OCI-LY3 (cell line): Measurements from ENCODE around the gene BBS2.

ENCODE experiments used
- H2AFZ ChIP-seq: fragments of 200-600, 300-600 bp; shearing (Covaris generic); 2 replicates; pipeline ENCODE4 v1.6.0; 2014; ENCODE audit warnings: antibody characterized with exemption, low read depth, low read length
- H3K27ac ChIP-seq: fragments of 200-600, 300-600 bp; sonication (generic); 2 replicates; pipeline ENCODE4 v1.5.1; 2014; ENCODE audit warnings: mild to moderate bottlenecking, low read length, moderate library complexity, mixed read lengths
- H3K27me3 ChIP-seq: fragments of 200-600, 300-600 bp; sonication (generic); 2 replicates; pipeline ENCODE4 v1.6.1; 2014; ENCODE audit warnings: low read depth, low read length, mixed read lengths
- H3K36me3 ChIP-seq: fragments of 200-600, 300-600 bp; sonication (generic); replicated peaks from 2 replicates; pipeline ENCODE3; 2014; ENCODE audit warnings: low read depth, low read length, mixed read lengths
- H3K4me1 ChIP-seq: fragments of 300-600, 200-600 bp; sonication (generic); 2 replicates; pipeline ENCODE4 v1.6.1; 2014; ENCODE audit warnings: low read length, mixed read lengths
- H3K4me2 ChIP-seq: fragments of 200-600, 300-600 bp; sonication (generic); 2 replicates; pipeline ENCODE4 v1.6.1; 2014; ENCODE audit warnings: low read length, mixed read lengths
- H3K4me3 ChIP-seq: fragments of 300-600, 200-600 bp; sonication (generic); 2 replicates; pipeline ENCODE4 v1.5.1; 2014; ENCODE audit warnings: antibody characterized with exemption, mild to moderate bottlenecking, low read length, moderate library complexity
- H3K79me2 ChIP-seq: fragments of 300-600, 200-600 bp; shearing (Covaris generic); 2 replicates; pipeline ENCODE4 v1.6.1; 2014; ENCODE audit warnings: mild to moderate bottlenecking, low read length, mixed read lengths
- H3K9ac ChIP-seq: fragments of 300-600, 200-600 bp; shearing (Covaris generic); 2 replicates; pipeline ENCODE4 v1.6.0; 2014; ENCODE audit warnings: mild to moderate bottlenecking, low read length, moderate library complexity
- H3K9me3 ChIP-seq: fragments of 200-600, 300-600 bp; shearing (Covaris generic); 2 replicates; pipeline ENCODE4 v1.6.1; 2014; ENCODE audit warnings: low read length, mixed read lengths; ENCODE audit not compliant: insufficient read depth
- H4K20me1 ChIP-seq: fragments of 200-600, 300-600 bp; sonication (generic); 2 replicates; pipeline ENCODE4 v1.6.1; 2016; ENCODE audit warnings: low read length, mixed read lengths; ENCODE audit not compliant: insufficient read depth
- CTCF ChIP-seq: fragments of 200-600, 300-600 bp; sonication (generic); IDR thresholded peaks from 2 replicates; pipeline ENCODE4 v1.5.1; 2014; ENCODE audit warnings: antibody characterized with exemption, low read length, low read depth
- EZH2phosphoT487 ChIP-seq: fragments of 200-600 bp; shearing (Covaris generic); IDR thresholded peaks from 2 replicates; pipeline ENCODE4 v1.6.1; 2018; ENCODE audit warnings: antibody characterized with exemption, mixed run types, low read depth

BBS2 gene

DNA sequence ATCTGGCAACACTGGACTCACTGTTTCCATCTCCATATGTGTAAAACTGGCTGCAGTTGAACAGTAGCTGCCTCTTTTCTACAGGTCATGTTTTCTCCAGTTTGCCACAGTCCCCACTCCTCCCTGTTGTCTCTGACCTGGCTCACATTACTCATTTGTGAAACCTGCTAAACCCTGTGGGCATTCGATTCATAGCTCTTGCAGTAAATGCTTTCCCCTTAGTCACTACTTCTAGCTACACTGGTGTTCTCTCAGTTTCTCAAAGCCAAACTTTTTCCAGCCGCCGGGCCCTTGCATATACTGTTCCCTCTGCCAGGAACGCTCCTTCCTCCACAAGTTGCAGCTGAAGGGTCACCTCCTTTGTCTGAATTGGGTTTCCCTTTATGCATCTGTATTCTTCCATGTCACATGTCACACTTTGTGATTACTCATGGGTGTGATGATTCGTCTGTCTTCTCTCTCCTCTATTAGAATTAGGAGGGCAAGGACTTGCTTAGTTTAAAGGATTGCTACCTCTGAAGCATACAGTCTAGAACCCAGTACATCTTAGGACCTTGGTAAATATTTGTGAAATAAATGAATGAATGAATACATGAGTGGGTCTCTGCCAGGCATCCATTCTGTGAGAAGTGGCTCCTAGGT is 30.0 kb upstream of the BBS2 start:
- peaks cover 7% of the 10 kb centered on the region for H3K4me1 ChIP-seq
- H3K27ac ChIP-seq, result no peak overlapping the region
- no peak overlapping the region for H3K4me2 ChIP-seq
- peaks cover 15% of the 10 kb centered on the region for H3K27me3 ChIP-seq
- H3K79me2 ChIP-seq, result no peaks in the 10 kb centered on the region
- H3K9me3 ChIP-seq, result no peaks in the 10 kb centered on the region
- no peak overlapping the region for H3K4me3 ChIP-seq
- no peaks in the 10 kb centered on the region for H3K36me3 ChIP-seq
- H4K20me1 ChIP-seq, result no peaks in the 10 kb centered on the region
- TF ChIP-seq CTCF, result no peak
- TF ChIP-seq EZH2phosphoT487, result no peak
- no peak overlapping the region for H3K9ac ChIP-seq
- H2AFZ ChIP-seq, result no peak overlapping the region

GRCh38 chr16:56549161-56549560 is 29.3 kb upstream of the BBS2 start:
- TF ChIP-seq EZH2phosphoT487 (no peak), CTCF (no peak)
- Histone ChIP-seq H2AFZ (no peak overlapping the region), H3K9me3 (no peaks in the 10 kb centered on the region), H3K4me3 (no peak overlapping the region), H3K27me3 (peaks cover 10% of the 10 kb centered on the region), H3K79me2 (no peaks in the 10 kb centered on the region), H3K27ac (no peak overlapping the region), H3K4me2 (no peak overlapping the region), H3K36me3 (no peaks in the 10 kb centered on the region), H3K4me1 (peaks cover 7% of the 10 kb centered on the region), H3K9ac (no peak overlapping the region), H4K20me1 (no peaks in the 10 kb centered on the region)

DNA sequence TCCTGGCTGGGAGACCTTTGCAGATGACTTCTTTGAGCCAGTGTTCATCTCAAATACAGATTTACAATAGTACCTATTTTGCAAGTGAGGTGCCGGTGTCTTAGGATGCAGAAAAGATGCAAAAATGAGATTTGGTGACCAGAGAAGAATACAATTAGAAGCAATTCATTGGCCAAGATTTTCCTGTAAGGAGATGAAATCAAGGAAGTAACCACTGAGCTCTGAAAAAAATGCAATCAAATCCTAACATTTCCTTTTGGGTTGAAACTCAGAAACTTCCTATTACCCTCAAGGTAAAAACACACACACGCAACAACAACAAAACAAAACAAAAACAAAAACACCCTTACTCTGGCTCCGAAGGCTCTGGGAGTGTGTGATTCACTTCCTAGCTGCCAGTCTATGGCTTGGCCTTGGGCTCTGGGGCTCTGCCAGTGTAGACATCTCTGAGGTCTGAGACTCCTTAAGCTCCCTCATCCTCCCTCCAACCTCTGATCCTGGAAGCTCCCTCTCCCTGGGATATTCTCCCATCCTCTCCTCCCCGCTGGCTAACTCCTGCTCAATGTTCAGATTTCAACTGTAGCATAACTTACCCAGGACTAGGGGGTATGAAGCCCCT is 28.2 kb upstream of the BBS2 start:
- no peaks in the 10 kb centered on the region for H3K36me3 ChIP-seq
- H3K79me2 ChIP-seq, result no peaks in the 10 kb centered on the region
- H3K4me1 ChIP-seq, result peaks cover 7% of the 10 kb centered on the region
- peaks cover 10% of the 10 kb centered on the region for H3K27me3 ChIP-seq
- no peak overlapping the region for H3K4me2 ChIP-seq
- H3K9me3 ChIP-seq, result no peaks in the 10 kb centered on the region
- no peak overlapping the region for H3K27ac ChIP-seq
- no peaks in the 10 kb centered on the region for H4K20me1 ChIP-seq
- H2AFZ ChIP-seq, result no peak overlapping the region
- no peak overlapping the region for H3K9ac ChIP-seq
- H3K4me3 ChIP-seq, result no peak overlapping the region
- TF ChIP-seq CTCF (no peak), EZH2phosphoT487 (no peak)

GRCh38 chr16:56547120-56547948 is 27.5 kb upstream of the BBS2 start:
- Histone ChIP-seq H3K4me3 (no peak overlapping the region), H3K79me2 (no peaks in the 10 kb centered on the region), H3K4me2 (no peak overlapping the region), H3K27me3 (peaks cover 10% of the 10 kb centered on the region), H3K4me1 (peaks cover 11% of the 10 kb centered on the region), H2AFZ (no peak overlapping the region), H3K27ac (no peak overlapping the region), H3K9ac (no peak overlapping the region), H3K36me3 (no peaks in the 10 kb centered on the region), H3K9me3 (no peaks in the 10 kb centered on the region), H4K20me1 (no peaks in the 10 kb centered on the region)
- no peak for TF ChIP-seq CTCF
- no peak for TF ChIP-seq EZH2phosphoT487
